ENCODE data around the gene ERF.

The ERF gene

DNA sequence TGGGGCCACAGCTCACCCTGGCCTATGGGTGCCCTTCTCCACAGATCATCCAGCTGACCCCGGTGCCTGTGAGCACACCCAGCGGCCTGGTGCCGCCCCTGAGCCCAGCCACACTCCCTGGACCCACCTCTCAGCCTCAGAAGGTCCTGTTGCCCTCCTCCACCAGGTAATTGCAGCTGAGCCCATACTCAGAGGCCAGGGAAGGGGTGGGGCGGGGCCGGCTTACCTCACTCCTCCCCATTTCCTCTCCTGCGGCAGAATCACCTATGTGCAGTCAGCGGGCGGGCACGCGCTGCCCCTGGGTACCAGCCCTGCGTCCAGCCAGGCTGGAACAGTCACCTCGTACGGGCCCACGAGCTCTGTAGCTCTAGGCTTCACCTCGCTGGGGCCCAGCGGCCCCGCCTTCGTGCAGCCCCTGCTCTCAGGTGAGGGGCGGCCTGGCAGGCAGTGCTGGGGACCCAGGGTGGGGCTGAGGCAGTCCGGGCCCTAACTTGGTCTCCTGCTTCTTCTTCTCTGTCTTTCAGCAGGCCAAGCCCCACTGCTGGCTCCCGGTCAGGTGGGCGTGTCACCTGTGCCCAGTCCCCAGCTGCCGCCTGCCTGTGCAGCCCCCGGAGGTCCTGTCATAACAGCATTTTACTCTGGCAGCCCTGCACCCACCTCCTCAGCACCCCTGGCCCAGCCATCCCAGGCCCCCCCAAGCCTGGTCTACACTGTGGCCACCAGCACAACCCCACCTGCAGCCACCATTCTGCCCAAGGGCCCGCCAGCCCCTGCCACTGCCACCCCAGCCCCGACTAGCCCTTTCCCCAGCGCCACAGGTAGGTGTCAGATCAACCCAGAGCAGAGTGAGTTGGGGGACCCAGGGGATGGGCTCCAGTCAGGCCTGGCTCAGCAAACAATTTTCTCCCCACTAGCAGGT lies 37.4 kb upstream of the ERF start:
- H3K4me3 ChIP-seq (ENCODE audit: low read length), result no peak overlapping the region
- no peak overlapping the region for H3K9ac ChIP-seq (ENCODE audit: low read depth, low read length)
- no peak overlapping the region for H3K27ac ChIP-seq (ENCODE audit: low read length)
- H3K9me3 ChIP-seq (ENCODE audit: insufficient read depth, low read depth, low read length), result no peaks in the 10 kb centered on the region
- peaks cover 77% of the 10 kb centered on the region for H3K36me3 ChIP-seq (ENCODE audit: insufficient read depth, low read depth, low read length)
- H3K4me1 ChIP-seq (ENCODE audit: insufficient read depth, low read length), result no peaks in the 10 kb centered on the region
- H3K27me3 ChIP-seq (ENCODE audit: insufficient read depth, low read length), result no peaks in the 10 kb centered on the region

DNA sequence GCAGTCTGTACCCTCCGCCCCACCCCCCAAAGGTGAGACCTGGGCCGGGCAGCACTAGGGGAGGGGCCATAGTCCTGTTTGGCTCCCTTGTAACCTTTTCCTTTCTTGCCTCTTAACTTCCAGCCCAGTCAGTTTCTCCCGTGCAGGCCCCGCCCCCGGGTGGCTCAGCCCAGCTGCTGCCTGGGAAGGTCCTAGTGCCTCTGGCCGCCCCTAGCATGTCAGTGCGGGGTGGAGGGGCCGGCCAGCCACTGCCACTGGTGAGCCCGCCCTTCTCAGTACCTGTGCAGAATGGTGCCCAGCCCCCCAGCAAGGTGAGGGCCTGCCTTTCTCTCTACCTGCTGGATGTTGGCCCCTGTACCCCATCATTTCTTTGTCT lies 36.5 kb upstream of the ERF start:
- Histone ChIP-seq H3K9me3 (ENCODE audit: insufficient read depth, low read depth, low read length) (no peaks in the 10 kb centered on the region), H3K27ac (ENCODE audit: low read length) (no peak overlapping the region), H3K27me3 (ENCODE audit: insufficient read depth, low read length) (no peaks in the 10 kb centered on the region), H3K4me1 (ENCODE audit: insufficient read depth, low read length) (no peaks in the 10 kb centered on the region), H3K36me3 (ENCODE audit: insufficient read depth, low read depth, low read length) (peaks cover 72% of the 10 kb centered on the region), H3K4me3 (ENCODE audit: low read length) (no peak overlapping the region), H3K9ac (ENCODE audit: low read depth, low read length) (no peak overlapping the region)

DNA sequence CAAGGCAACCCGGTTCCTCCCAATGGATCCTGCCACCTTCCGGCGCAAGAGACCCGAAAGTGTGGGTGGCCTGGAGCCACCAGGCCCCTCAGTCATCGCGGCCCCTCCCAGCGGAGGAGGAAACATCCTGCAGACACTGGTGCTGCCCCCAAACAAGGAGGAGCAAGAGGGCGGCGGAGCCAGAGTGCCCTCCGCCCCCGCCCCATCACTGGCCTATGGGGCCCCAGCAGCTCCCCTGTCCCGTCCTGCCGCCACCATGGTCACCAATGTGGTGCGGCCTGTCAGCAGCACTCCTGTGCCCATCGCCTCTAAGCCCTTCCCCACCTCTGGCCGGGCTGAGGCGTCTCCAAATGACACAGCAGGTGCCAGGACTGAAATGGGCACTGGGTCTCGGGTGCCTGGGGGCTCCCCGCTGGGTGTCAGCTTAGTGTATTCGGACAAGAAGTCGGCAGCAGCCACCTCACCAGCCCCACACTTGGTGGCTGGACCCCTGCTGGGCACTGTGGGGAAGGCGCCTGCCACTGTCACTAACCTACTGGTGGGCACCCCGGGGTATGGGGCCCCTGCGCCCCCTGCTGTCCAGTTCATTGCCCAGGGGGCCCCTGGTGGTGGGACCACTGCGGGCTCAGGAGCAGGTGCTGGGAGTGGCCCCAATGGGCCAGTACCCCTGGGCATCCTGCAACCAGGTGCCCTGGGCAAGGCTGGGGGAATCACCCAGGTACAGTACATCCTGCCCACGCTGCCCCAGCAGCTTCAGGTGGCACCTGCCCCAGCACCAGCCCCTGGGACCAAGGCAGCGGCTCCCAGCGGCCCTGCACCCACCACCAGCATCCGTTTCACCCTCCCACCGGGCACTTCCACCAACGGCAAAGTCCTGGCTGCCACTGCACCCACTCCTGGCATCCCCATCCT lies 35.9 kb upstream of the ERF start:
- Histone ChIP-seq H3K4me3 (ENCODE audit: low read length) (no peak overlapping the region), H3K27ac (ENCODE audit: low read length) (no peak overlapping the region), H3K9me3 (ENCODE audit: insufficient read depth, low read depth, low read length) (no peaks in the 10 kb centered on the region), H3K4me1 (ENCODE audit: insufficient read depth, low read length) (0 out of 2 replicates have a peak, but pooled peaks cover 3% of the 10 kb centered on the region), H3K27me3 (ENCODE audit: insufficient read depth, low read length) (no peaks in the 10 kb centered on the region), H3K36me3 (ENCODE audit: insufficient read depth, low read depth, low read length) (peaks cover 72% of the 10 kb centered on the region), H3K9ac (ENCODE audit: low read depth, low read length) (no peak overlapping the region)

DNA sequence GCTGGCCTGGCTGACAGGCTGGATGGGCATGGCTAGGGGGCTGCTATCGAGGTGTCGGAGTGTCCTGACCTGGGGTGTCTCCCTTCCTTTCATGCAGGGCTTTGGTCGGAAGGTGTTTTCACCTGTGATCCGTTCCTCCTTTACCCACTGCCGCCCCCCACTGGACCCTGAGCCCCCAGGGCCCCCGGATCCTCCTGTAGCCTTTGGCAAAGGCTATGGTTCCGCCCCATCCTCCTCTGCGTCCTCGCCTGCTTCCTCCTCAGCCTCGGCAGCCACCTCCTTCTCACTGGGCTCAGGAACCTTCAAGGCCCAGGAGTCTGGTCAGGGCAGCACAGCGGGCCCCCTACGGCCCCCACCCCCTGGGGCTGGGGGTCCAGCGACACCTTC lies 35.2 kb upstream of the ERF start:
- Histone ChIP-seq H3K4me1 (ENCODE audit: insufficient read depth, low read length) (peaks cover 7% of the 10 kb centered on the region; the same call in 1 of the 2 replicates), H3K36me3 (ENCODE audit: insufficient read depth, low read depth, low read length) (peaks cover 72% of the 10 kb centered on the region), H3K27me3 (ENCODE audit: insufficient read depth, low read length) (no peaks in the 10 kb centered on the region), H3K9ac (ENCODE audit: low read depth, low read length) (no peak overlapping the region), H3K4me3 (ENCODE audit: low read length) (no peak overlapping the region), H3K9me3 (ENCODE audit: insufficient read depth, low read depth, low read length) (no peaks in the 10 kb centered on the region), H3K27ac (ENCODE audit: low read length) (no peak overlapping the region)

DNA sequence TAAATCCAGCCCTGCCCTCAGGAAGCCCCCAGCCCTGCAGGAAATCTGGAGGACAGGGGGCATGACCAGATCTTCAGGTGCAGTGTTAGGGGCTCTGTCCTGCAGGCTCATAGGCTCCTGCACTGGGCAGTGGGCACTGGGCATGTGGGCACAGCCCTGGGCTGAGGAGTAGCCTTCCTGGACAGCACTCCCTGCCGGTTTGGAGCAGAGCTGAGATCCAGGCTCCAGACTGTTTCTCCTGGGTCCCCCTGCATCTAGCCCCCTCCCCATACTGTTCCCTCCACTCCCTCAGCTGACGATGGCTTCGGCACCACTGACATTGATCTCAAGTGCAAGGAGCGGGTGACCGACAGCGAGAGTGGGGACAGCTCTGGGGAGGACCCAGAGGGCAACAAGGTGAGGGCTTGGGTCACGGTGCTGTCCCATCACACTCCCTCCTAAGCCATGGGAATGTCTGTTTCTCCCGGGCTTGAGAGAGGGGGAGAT lies 34.7 kb upstream of the ERF start:
- Histone ChIP-seq H3K4me1 (ENCODE audit: insufficient read depth, low read length) (peaks cover 8% of the 10 kb centered on the region; the same call in 1 of the 2 replicates), H3K27ac (ENCODE audit: low read length) (no peak overlapping the region), H3K36me3 (ENCODE audit: insufficient read depth, low read depth, low read length) (peaks cover 71% of the 10 kb centered on the region)

DNA sequence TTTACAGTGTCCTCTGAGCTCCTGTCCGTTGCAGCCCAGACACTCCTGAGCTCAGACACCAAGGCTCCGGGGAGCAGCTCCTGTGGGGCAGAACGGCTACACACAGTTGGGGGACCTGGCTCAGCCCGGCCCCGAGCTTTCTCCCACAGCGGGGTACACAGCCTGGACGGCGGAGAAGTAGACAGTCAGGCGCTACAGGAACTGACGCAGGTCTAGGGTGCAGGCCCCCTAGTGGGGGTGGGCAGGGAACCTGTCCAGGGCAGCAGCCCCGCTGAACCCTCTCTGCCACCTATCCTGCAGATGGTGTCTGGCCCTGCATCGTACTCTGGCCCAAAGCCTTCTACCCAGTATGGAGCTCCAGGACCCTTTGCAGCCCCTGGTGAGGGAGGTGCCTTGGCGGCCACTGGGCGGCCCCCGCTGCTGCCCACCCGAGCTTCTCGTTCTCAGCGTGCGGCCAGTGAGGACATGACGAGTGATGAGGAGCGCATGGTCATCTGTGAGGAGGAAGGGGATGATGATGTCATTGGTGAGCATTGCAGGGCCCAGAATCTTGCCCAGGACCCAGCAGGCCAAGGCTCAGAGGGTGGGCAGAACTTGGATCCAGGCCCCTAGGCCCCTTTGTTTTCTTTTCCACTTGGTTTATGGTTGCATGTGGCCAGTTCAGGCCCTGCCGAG lies 34.1 kb upstream of the ERF start:
- H3K9ac ChIP-seq (ENCODE audit: low read depth, low read length), result no peak overlapping the region
- H3K27ac ChIP-seq (ENCODE audit: low read length), result no peak overlapping the region
- no peak overlapping the region for H3K4me3 ChIP-seq (ENCODE audit: low read length)
- no peaks in the 10 kb centered on the region for H3K27me3 ChIP-seq (ENCODE audit: insufficient read depth, low read length)
- peaks cover 8% of the 10 kb centered on the region; the same call in 1 of the 2 replicates for H3K4me1 ChIP-seq (ENCODE audit: insufficient read depth, low read length)
- H3K36me3 ChIP-seq (ENCODE audit: insufficient read depth, low read depth, low read length), result peaks cover 65% of the 10 kb centered on the region
- no peaks in the 10 kb centered on the region for H3K9me3 ChIP-seq (ENCODE audit: insufficient read depth, low read depth, low read length)

More for the DNA sequence above, 34.7 kb upstream of the ERF start:
- Histone ChIP-seq H3K9me3 (ENCODE audit: insufficient read depth, low read depth, low read length) (no peaks in the 10 kb centered on the region), H3K27me3 (ENCODE audit: insufficient read depth, low read length) (no peaks in the 10 kb centered on the region), H3K4me3 (ENCODE audit: low read length) (no peak overlapping the region), H3K9ac (ENCODE audit: low read depth, low read length) (no peak overlapping the region)

DNA sequence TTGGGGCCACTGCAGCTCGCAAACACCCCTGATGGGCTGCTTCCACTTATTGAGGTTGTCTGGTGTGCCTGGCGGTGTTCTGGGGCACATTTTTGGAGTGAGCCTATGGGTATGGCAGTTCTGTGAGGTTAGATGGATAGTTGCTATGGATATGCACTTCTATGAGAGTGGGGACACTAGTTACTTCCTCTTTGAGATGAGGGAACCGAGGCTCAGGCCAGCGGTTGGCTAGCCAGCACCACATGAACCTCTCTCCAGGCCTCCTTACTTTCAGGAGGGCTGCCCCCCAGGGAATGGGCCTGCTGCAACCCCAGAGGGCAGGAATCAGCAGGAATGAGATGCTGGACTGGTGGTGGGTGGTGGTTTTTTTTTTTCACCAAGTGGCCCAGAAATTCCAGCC lies 33.5 kb upstream of the ERF start:
- Histone ChIP-seq H3K27ac (ENCODE audit: low read length) (no peak overlapping the region), H3K4me3 (ENCODE audit: low read length) (no peak overlapping the region), H3K9me3 (ENCODE audit: insufficient read depth, low read depth, low read length) (no peaks in the 10 kb centered on the region), H3K4me1 (ENCODE audit: insufficient read depth, low read length) (peaks cover 9% of the 10 kb centered on the region), H3K9ac (ENCODE audit: low read depth, low read length) (no peak overlapping the region), H3K36me3 (ENCODE audit: insufficient read depth, low read depth, low read length) (peaks cover 61% of the 10 kb centered on the region), H3K27me3 (ENCODE audit: insufficient read depth, low read length) (no peaks in the 10 kb centered on the region)

DNA sequence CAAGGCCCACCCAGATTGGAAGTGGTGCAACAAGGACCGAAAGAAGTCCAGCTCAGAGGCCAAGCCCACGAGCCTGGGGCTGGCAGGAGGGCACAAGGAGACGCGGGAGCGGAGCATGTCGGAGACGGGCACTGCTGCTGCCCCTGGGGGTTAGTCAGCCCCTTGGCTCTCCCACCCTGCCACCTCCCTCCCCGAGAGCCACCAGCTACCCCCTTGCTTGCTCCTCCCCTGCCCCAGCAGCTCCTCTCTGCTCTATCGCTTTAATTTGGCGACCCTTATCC lies 32.8 kb upstream of the ERF start:
- Histone ChIP-seq H3K9ac (ENCODE audit: low read depth, low read length) (no peak overlapping the region), H3K4me3 (ENCODE audit: low read length) (no peak overlapping the region), H3K36me3 (ENCODE audit: insufficient read depth, low read depth, low read length) (peaks cover 54% of the 10 kb centered on the region), H3K4me1 (ENCODE audit: insufficient read depth, low read length) (peaks cover 15% of the 10 kb centered on the region), H3K9me3 (ENCODE audit: insufficient read depth, low read depth, low read length) (no peaks in the 10 kb centered on the region), H3K27ac (ENCODE audit: low read length) (no peak overlapping the region), H3K27me3 (ENCODE audit: insufficient read depth, low read length) (no peaks in the 10 kb centered on the region)

DNA sequence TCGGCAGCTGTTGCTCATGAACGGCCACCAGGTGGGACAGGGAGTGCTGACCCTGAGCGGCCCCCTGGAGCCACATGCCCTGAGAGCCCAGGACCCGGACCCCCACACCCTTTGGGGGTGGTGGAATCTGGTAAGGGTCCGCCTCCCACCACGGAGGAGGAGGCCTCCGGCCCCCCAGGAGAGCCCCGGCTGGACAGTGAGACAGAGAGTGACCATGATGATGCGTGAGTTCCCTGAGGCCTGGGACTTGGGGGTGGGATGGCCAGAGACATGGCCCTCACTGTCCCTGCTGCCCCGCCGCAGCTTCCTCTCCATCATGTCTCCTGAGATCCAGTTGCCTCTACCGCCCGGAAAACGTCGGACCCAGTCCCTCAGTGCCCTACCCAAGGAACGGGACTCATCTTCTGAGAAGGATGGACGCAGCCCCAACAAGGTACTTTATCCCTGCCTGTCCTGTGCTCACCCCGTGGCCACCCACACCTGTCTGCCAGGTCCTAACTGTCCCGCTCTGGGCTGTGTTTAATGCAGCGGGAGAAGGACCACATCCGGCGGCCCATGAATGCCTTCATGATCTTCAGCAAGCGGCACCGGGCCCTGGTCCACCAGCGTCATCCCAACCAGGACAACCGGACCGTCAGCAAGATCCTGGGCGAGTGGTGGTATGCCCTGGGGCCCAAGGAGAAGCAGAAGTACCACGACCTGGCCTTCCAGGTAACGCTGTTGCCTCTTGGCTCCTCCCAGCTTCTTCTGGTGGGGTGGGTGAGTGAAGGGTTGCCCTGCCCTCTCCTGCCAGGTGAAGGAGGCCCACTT lies 32.3 kb upstream of the ERF start:
- Histone ChIP-seq H3K4me1 (ENCODE audit: insufficient read depth, low read length) (peaks cover 18% of the 10 kb centered on the region), H3K9me3 (ENCODE audit: insufficient read depth, low read depth, low read length) (no peaks in the 10 kb centered on the region), H3K27ac (ENCODE audit: low read length) (no peak overlapping the region), H3K9ac (ENCODE audit: low read depth, low read length) (no peak overlapping the region), H3K36me3 (ENCODE audit: insufficient read depth, low read depth, low read length) (peaks cover 49% of the 10 kb centered on the region), H3K27me3 (ENCODE audit: insufficient read depth, low read length) (no peaks in the 10 kb centered on the region), H3K4me3 (ENCODE audit: low read length) (no peak overlapping the region)

DNA sequence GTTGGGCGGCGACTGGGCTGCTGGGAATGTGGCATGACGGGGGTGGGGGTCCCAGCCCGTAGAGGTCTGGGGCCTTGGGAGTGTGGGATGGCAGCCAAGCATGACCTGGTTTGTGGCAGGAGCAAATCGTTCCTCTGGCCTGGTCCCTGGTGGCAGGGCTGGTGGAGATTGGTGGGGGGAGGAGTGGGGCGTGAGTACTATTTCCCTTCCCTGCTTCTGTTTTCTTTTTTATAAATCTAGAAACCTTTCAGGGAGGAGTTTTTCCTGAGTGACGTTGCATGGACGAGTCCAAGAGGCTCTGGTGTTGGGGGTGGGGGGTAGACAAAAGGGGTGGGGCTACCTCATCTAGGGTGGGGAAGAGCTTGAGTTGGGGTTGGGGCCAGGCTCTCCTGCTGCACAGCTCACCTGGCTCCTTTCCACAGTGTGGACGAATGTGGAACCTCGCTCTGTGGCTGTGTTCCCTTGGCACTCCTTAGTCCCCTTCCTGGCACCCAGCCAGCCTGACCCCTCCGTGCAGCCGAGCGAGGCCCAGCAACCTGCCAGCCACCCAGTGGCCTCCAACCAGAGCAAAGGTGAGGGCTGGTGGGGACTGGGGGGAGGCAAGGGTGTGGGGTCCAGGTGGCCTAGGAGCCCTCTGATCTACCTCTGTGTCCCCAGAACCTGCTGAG lies 31.6 kb upstream of the ERF start:
- H3K36me3 ChIP-seq (ENCODE audit: insufficient read depth, low read depth, low read length), result peaks cover 41% of the 10 kb centered on the region

More for the DNA sequence above, 31.6 kb upstream of the ERF start:
- Histone ChIP-seq H3K9ac (ENCODE audit: low read depth, low read length) (no peak overlapping the region), H3K4me1 (ENCODE audit: insufficient read depth, low read length) (peaks cover 24% of the 10 kb centered on the region), H3K27me3 (ENCODE audit: insufficient read depth, low read length) (no peaks in the 10 kb centered on the region), H3K4me3 (ENCODE audit: low read length) (no peak overlapping the region), H3K27ac (ENCODE audit: low read length) (no peak overlapping the region), H3K9me3 (ENCODE audit: insufficient read depth, low read depth, low read length) (no peaks in the 10 kb centered on the region)
